ENCODE data around the gene RASA2. TPM values are rescaled to one million over a fixed set of nuclear protein-coding genes. Genes with fewer than 3 reads are reported as not detected.

Gene RASA2
- total RNA-seq, 6 experiments from 2014 or later = 12.6 to 17.7 (median 14.5) TPM

- TF ChIP-seq, protein P1, sequence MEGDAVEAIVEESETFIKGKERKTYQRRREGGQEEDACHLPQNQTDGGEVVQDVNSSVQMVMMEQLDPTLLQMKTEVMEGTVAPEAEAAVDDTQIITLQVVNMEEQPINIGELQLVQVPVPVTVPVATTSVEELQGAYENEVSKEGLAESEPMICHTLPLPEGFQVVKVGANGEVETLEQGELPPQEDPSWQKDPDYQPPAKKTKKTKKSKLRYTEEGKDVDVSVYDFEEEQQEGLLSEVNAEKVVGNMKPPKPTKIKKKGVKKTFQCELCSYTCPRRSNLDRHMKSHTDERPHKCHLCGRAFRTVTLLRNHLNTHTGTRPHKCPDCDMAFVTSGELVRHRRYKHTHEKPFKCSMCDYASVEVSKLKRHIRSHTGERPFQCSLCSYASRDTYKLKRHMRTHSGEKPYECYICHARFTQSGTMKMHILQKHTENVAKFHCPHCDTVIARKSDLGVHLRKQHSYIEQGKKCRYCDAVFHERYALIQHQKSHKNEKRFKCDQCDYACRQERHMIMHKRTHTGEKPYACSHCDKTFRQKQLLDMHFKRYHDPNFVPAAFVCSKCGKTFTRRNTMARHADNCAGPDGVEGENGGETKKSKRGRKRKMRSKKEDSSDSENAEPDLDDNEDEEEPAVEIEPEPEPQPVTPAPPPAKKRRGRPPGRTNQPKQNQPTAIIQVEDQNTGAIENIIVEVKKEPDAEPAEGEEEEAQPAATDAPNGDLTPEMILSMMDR (IDR thresholded peaks at IDR 0.05) = peak; percentile 74
- H3K27me3 Mint-ChIP-seq (ENCODE audit: insufficient read depth) = no peaks in the 10 kb centered on the region
- H3K4me3 Mint-ChIP-seq = peak overlapping the region; percentile 79
- 0 out of 2 replicates have a peak, but pooled peaks cover 4% of the 10 kb centered on the region for H3K36me3 Mint-ChIP-seq (ENCODE audit: low read depth)
- peak overlapping the region; percentile 19; the same call in 1 of the 2 replicates for H3K27ac Mint-ChIP-seq
- DNase-seq = peak; percentile 21
- H3K4me1 Mint-ChIP-seq (ENCODE audit: low read depth) = peaks cover 17% of the 10 kb centered on the region
- no peaks in the 10 kb centered on the region for H3K9me3 Mint-ChIP-seq
These were observed 89.3 kb downstream of the RASA2 start for GRCh38 chr3:141575879-141576743.

GRCh38 chr3:141576744-141577052 lies 89.9 kb downstream of the RASA2 start:
- H3K9me3 Mint-ChIP-seq = no peaks in the 10 kb centered on the region
- peaks cover 17% of the 10 kb centered on the region for H3K4me1 Mint-ChIP-seq (ENCODE audit: low read depth)
- 0 out of 2 replicates have a peak, but pooled peaks cover 4% of the 10 kb centered on the region for H3K36me3 Mint-ChIP-seq (ENCODE audit: low read depth)
- DNase-seq = no peak
- H3K4me3 Mint-ChIP-seq = no peak overlapping the region
- H3K27me3 Mint-ChIP-seq (ENCODE audit: insufficient read depth) = no peaks in the 10 kb centered on the region
- TF ChIP-seq, protein P1 (IDR thresholded peaks at IDR 0.05) = 0 out of 2 replicates have a peak, but pooled peaks have one; percentile 10
- H3K27ac Mint-ChIP-seq = no peak overlapping the region

- H3K27me3 Mint-ChIP-seq (ENCODE audit: insufficient read depth) = no peaks in the 10 kb centered on the region
- H3K9me3 Mint-ChIP-seq = no peaks in the 10 kb centered on the region
- H3K27ac Mint-ChIP-seq = no peak overlapping the region
- peaks cover 17% of the 10 kb centered on the region for H3K4me1 Mint-ChIP-seq (ENCODE audit: low read depth)
- DNase-seq = peak; percentile 28
- no peak overlapping the region for H3K4me3 Mint-ChIP-seq
- TF ChIP-seq, protein P1 (IDR thresholded peaks at IDR 0.05) = no peak
- 0 out of 2 replicates have a peak, but pooled peaks cover 1% of the 10 kb centered on the region for H3K36me3 Mint-ChIP-seq (ENCODE audit: low read depth)
These were observed 91.6 kb downstream of the RASA2 start for GRCh38 chr3:141578202-141578973.

DNA sequence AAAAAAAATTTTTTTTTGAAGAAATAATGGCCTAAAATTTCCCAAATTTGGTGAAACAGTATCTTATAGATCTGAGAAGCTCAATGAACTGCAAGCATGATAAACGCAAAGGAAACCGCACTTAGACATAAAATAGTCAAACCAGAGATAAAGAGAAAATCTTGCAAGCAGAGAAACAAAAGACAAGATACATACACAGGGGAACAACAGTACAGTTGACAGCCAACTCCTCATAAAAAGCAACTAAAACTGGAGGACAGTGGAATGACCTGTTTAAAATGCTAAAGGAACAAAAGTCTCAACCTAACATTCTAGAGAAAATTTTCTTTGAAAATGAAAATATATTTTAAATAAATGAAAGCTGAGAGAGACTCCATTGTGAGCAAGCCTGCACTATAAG lies 107.5 kb downstream of the RASA2 start:
- TF ChIP-seq, protein P1 (IDR thresholded peaks at IDR 0.05) = no peak
- Mint-ChIP-seq H3K27me3 (ENCODE audit: insufficient read depth) (no peaks in the 10 kb centered on the region), H3K27ac (no peak overlapping the region), H3K4me3 (no peak overlapping the region), H3K9me3 (no peaks in the 10 kb centered on the region), H3K4me1 (ENCODE audit: low read depth) (no peaks in the 10 kb centered on the region), H3K36me3 (ENCODE audit: low read depth) (peaks cover 43% of the 10 kb centered on the region)
- no peak for DNase-seq

DNA sequence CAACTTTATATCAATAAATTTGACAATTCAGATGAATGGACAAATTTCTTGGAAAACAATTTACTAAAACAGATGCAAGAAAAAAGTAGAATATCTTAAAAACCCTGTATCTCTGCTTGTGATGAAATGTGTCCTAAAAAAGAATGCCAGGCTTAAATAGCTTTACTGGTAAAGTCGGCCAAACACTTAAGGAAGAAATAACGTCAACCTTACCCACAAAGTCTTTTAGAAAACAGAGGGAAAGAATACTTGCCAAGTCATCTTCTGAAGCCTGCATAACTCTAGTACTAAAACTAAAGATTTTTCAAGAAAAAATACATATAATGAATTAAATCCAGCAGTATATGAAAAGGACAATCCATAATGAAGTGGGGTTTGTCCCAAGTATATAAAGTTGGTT lies 111.1 kb downstream of the RASA2 start:
- H3K27me3 Mint-ChIP-seq (ENCODE audit: insufficient read depth) = no peaks in the 10 kb centered on the region
- H3K9me3 Mint-ChIP-seq = no peaks in the 10 kb centered on the region
- no peak for DNase-seq
- H3K36me3 Mint-ChIP-seq (ENCODE audit: low read depth) = peaks cover 52% of the 10 kb centered on the region
- no peak overlapping the region for H3K27ac Mint-ChIP-seq
- TF ChIP-seq, protein P1 (IDR thresholded peaks at IDR 0.05) = no peak
- no peak overlapping the region for H3K4me3 Mint-ChIP-seq
- no peaks in the 10 kb centered on the region for H3K4me1 Mint-ChIP-seq (ENCODE audit: low read depth)

Data from HFFc6 (cell line).